Sigmoid colon (tissue), 7 donors: ENCODE results near the gene DDX18. TPM values are rescaled to one million over a fixed set of nuclear protein-coding genes. Genes with fewer than 3 reads are reported as not detected.
A peak's percentile ranks its signal among the peaks of the same experiment; 100 is the strongest.
"Not testable (repeated sequence)": the region's sequence is repeated elsewhere in the genome, so short reads cannot be mapped to it uniquely, and the experiment has no call there.

ENCODE experiments used
- DNase-seq: peaks from one replicate; pipeline ENCODE4 v3.0.0-alpha.2; 2019
- H3K27ac ChIP-seq, 4 donors: fragments of 200-600 bp; sonication (generic); one replicate each; pipeline ENCODE4 v1.5.1; 2016 to 2019; ENCODE audit warnings: mild to moderate bottlenecking in 1 of 4
- H3K27me3 ChIP-seq, 3 donors: fragments of 200-600 bp; sonication (generic); one replicate each; pipeline ENCODE4 v1.5.1; 2019; ENCODE audit warnings: mild to moderate bottlenecking in 1 of 3
- H3K36me3 ChIP-seq, 4 donors: fragments of 200-600 bp; sonication (generic); one replicate each; pipeline ENCODE4 v1.5.1; 2016 to 2019
- H3K4me1 ChIP-seq, 4 donors: fragments of 200-600 bp; sonication (generic); one replicate each; pipeline ENCODE4 v1.5.1; 2017 to 2019
- H3K4me3 ChIP-seq, 4 donors: fragments of 200-600 bp; sonication (generic); one replicate each; pipeline ENCODE4 v1.5.1; 2017 to 2019; ENCODE audit warnings: mild to moderate bottlenecking in 2 of 4, moderate library complexity in 1 of 4
- H3K9me3 ChIP-seq, 4 donors: fragments of 200-600 bp in 3 of 4; sonication (generic) in 3 of 4; one replicate each; pipeline versions ENCODE4 v1.5.1 to v1.6.1; 2013 to 2019
- CTCF ChIP-seq, 4 experiments: fragments of 450-650 bp in 3 of 4; fragments of 200-600 bp in 1 of 4; IDR thresholded peaks; one replicate each; pipeline ENCODE4 v1.5.1; 2016 to 2019; ENCODE audit warnings: antibody characterized with exemption in 4 of 4, mild to moderate bottlenecking in 3 of 4, moderate library complexity in 2 of 4
- EP300 ChIP-seq, 4 donors: sonication (generic); formaldehyde crosslinking; IDR thresholded peaks; one replicate each; pipeline ENCODE4 v1.6.1; 2017; ENCODE audit warnings: antibody characterized with exemption in 4 of 4
- POLR2A ChIP-seq, 2 donors: fragments of 450-650 bp; IDR thresholded peaks; one replicate each; pipeline ENCODE4 v1.6.1; 2016; ENCODE audit warnings: antibody characterized with exemption in 2 of 2, mild to moderate bottlenecking in 2 of 2, moderate library complexity in 2 of 2
- POLR2AphosphoS5 ChIP-seq, 4 donors: sonication (generic); formaldehyde crosslinking; IDR thresholded peaks; one replicate each; pipeline ENCODE4 v1.6.1; 2017; ENCODE audit warnings: antibody characterized with exemption in 4 of 4
- WGBS, 2 donors: extraction: QIAGEN DNeasy Blood & Tissue Kit; methylation state at CpG; one replicate each; pipeline ENCODE4 v1.1.7; 2013; 5-methylcytosine and 5-hydroxymethylcytosine counted together
- intact Hi-C: fragments of 100-400 bp; cut with DNase I; formaldehyde crosslinking; loops from one replicate; pipeline ENCODE4 v1.15.1; 2023
- polyA plus RNA-seq, 3 donors: library from polyadenylated mRNA; stranded (reverse); fragments of 200-250 nt; gene quantifications; one replicate each; pipeline ENCODE4 v1.2.3, GENCODE V29; 2013
- total RNA-seq, 4 donors: library from RNA; depleted of rRNA; stranded (reverse); fragments of >200 nt; gene quantifications; one replicate each; pipeline ENCODE4 v1.1.0, GENCODE V29; 2016
- donor health status: healthy with polysubstance abuse.
- donor health status: Bipolar disorder and iron deficiency.
- donor health status: healthy.

Gene DDX18
- total and polyA plus RNA-seq, 7 donors, result 18.0 to 41.0 (median 33.0) TPM

- WGBS, 2 donors, result 59 to 75% methylated on average over 2 of the region's 2 CpGs
- no peak for TF ChIP-seq EP300 (IDR thresholded peaks at IDR 0.05)
- no peak for TF ChIP-seq POLR2AphosphoS5 (IDR thresholded peaks at IDR 0.05)
- TF ChIP-seq CTCF (IDR thresholded peaks at IDR 0.05), result no peak
- TF ChIP-seq POLR2A (IDR thresholded peaks at IDR 0.05), result no peak
Measured at GRCh38 chr2:117794668-117795067, 19.8 kb upstream of the DDX18 start.

GRCh38 chr2:117801826-117802225, 12.7 kb upstream of the DDX18 start:
- Histone ChIP-seq H3K27me3 (peaks cover 0 to 33% (median 12%) of the 10 kb centered on the region in 3 donors), H3K4me1 (no peaks in the 10 kb centered on the region), H3K4me3 (no peak overlapping the region), H3K9me3 (no peaks in the 10 kb centered on the region), H3K27ac (no peak overlapping the region), H3K36me3 (no peaks in the 10 kb centered on the region)
- DNase-seq, result no peak
- intact Hi-C loops, result no loop called here
- TF ChIP-seq POLR2A (IDR thresholded peaks at IDR 0.05) (no peak), EP300 (IDR thresholded peaks at IDR 0.05) (no peak), POLR2AphosphoS5 (IDR thresholded peaks at IDR 0.05) (no peak), CTCF (IDR thresholded peaks at IDR 0.05) (no peak)

More at GRCh38 chr2:117794668-117795067, 19.8 kb upstream of the DDX18 start:
- no peak overlapping the region for H3K27ac ChIP-seq
- intact Hi-C loops, result no loop called here
- no peaks in the 10 kb centered on the region for H3K9me3 ChIP-seq
- H3K27me3 ChIP-seq, result no peaks in the 10 kb centered on the region
- H3K4me3 ChIP-seq, result no peak overlapping the region
- no peak for DNase-seq
- H3K4me1 ChIP-seq, result no peaks in the 10 kb centered on the region
- H3K36me3 ChIP-seq, result no peaks in the 10 kb centered on the region

- WGBS, 2 donors, result 35 to 49% methylated on average over 32 of the region's 35 CpGs
- not testable (repeated sequence) for H3K27ac ChIP-seq
Measured at GRCh38 chr2:117803644-117804325, 10.7 kb upstream of the DDX18 start.

GRCh38 chr2:117812443-117812842, 2.0 kb upstream of the DDX18 start:
- Histone ChIP-seq H3K36me3 (peaks cover 0 to 2% (median 0%) of the 10 kb centered on the region in 4 donors), H3K27ac (no peak overlapping the region), H3K9me3 (no peaks in the 10 kb centered on the region), H3K4me1 (peaks cover 0 to 19% (median 16%) of the 10 kb centered on the region in 4 donors), H3K4me3 (no peak overlapping the region), H3K27me3 (no peaks in the 10 kb centered on the region)
- TF ChIP-seq CTCF (IDR thresholded peaks at IDR 0.05), result no peak
- no peak for TF ChIP-seq POLR2A (IDR thresholded peaks at IDR 0.05)
- TF ChIP-seq EP300 (IDR thresholded peaks at IDR 0.05), result no peak
- no peak for TF ChIP-seq POLR2AphosphoS5 (IDR thresholded peaks at IDR 0.05)
- 62 to 71% methylated on average over 4 of the region's 4 CpGs for WGBS, 2 donors
- intact Hi-C loops, result loop anchor here (5.0 to 10.0 kb wide), 3 partner anchors 190 to 1552 kb away; partner anchors contain the start of genes C2orf76, DBI and INSIG2
- no peak for DNase-seq

More at GRCh38 chr2:117803644-117804325, 10.7 kb upstream of the DDX18 start:
- H3K4me1 ChIP-seq, intact Hi-C loops, H3K4me3 ChIP-seq, H3K36me3 ChIP-seq, DNase-seq, H3K9me3 ChIP-seq: not testable (repeated sequence)
- H3K27me3 ChIP-seq, result peaks cover 0 to 33% (median 12%) of the 10 kb centered on the region in 3 donors

- TF ChIP-seq EP300 (IDR thresholded peaks at IDR 0.05), result no peak
- no peak for TF ChIP-seq POLR2A (IDR thresholded peaks at IDR 0.05)
- no peak for TF ChIP-seq CTCF (IDR thresholded peaks at IDR 0.05)
- no peak for TF ChIP-seq POLR2AphosphoS5 (IDR thresholded peaks at IDR 0.05)
- H3K36me3 ChIP-seq, result peaks cover 6 to 37% (median 14%) of the 10 kb centered on the region in 4 donors
- WGBS, 2 donors, result 85 to 93% methylated on average over 3 of the region's 3 CpGs
- no peaks in the 10 kb centered on the region for H3K9me3 ChIP-seq
- peak overlapping the region in 1 of 4 donors; percentile 87 for H3K27ac ChIP-seq
- peaks cover 0 to 19% (median 16%) of the 10 kb centered on the region in 4 donors for H3K4me1 ChIP-seq
- peak overlapping the region in 1 of 4 donors; percentile 82 for H3K4me3 ChIP-seq
- no peak for DNase-seq
- H3K27me3 ChIP-seq, result no peaks in the 10 kb centered on the region
- intact Hi-C loops, result loop anchor here (2.0 to 10.0 kb wide), 3 partner anchors 269 to 1549 kb away; partner anchors contain the start of genes C2orf76, DBI and INSIG2
Measured at GRCh38 chr2:117815946-117816345, 1.5 kb downstream of the DDX18 start.
